H54 (cell line): ENCODE measurements around the gene KRT71.

Experiments
- DNase-seq: peaks from one replicate; pipeline ENCODE4 v3.0.0; 2011; ENCODE audit warnings: low spot score, mixed read lengths; ENCODE audit not compliant: insufficient read length
- FAIRE-seq: peaks from 3 replicates; lab custom pipeline; 2011; peaks lifted over from hg19 to GRCh38; lab: Jason Lieb, UNC
- POLR2A ChIP-seq: IDR thresholded peaks from 2 replicates; pipeline ENCODE4 v1.6.1; 2011; ENCODE audit warnings: low read depth, mild to moderate bottlenecking, low read length

The KRT71 gene

GRCh38 chr12:52582486-52582885 is 29.5 kb upstream of the KRT71 start:
- no peak for TF ChIP-seq POLR2A
- DNase-seq (no peak), FAIRE-seq (no peak)

GRCh38 chr12:52581481-52581880 is 28.5 kb upstream of the KRT71 start:
- peak; percentile 28 for DNase-seq
- FAIRE-seq: no peak
- TF ChIP-seq POLR2A: no peak

GRCh38 chr12:52581066-52581465 is 28.1 kb upstream of the KRT71 start:
- FAIRE-seq: no peak

GRCh38 chr12:52580496-52580895 is 27.6 kb upstream of the KRT71 start:
- FAIRE-seq (no peak), DNase-seq (no peak)
- no peak for TF ChIP-seq POLR2A

More at GRCh38 chr12:52581066-52581465, 28.1 kb upstream of the KRT71 start:
- no peak for DNase-seq
- TF ChIP-seq POLR2A: no peak

GRCh38 chr12:52579468-52580465 is 26.8 kb upstream of the KRT71 start:
- FAIRE-seq (no peak), DNase-seq (no peak)
- TF ChIP-seq POLR2A: no peak

GRCh38 chr12:52578469-52578868 is 25.5 kb upstream of the KRT71 start:
- TF ChIP-seq POLR2A: no peak
- DNase-seq: no peak
- no peak for FAIRE-seq

GRCh38 chr12:52577316-52577715 is 24.4 kb upstream of the KRT71 start:
- FAIRE-seq (no peak), DNase-seq (no peak)
- TF ChIP-seq POLR2A: no peak

GRCh38 chr12:52575948-52576347 is 23.0 kb upstream of the KRT71 start:
- FAIRE-seq (no peak), DNase-seq (no peak)
- no peak for TF ChIP-seq POLR2A

GRCh38 chr12:52575256-52575655 is 22.3 kb upstream of the KRT71 start:
- FAIRE-seq: no peak
- no peak for TF ChIP-seq POLR2A

GRCh38 chr12:52573743-52574142 is 20.8 kb upstream of the KRT71 start, which contains the start of gene KRT74:
KRT74 (minus strand) TSS chr12:52573843; CDS start chr12:52573777, 66 bp downstream.
- FAIRE-seq (no peak), DNase-seq (no peak)
- TF ChIP-seq POLR2A: no peak

More at GRCh38 chr12:52575256-52575655, 22.3 kb upstream of the KRT71 start:
- DNase-seq: no peak

- TF ChIP-seq POLR2A: no peak
- FAIRE-seq (no peak), DNase-seq (no peak)
Measured at GRCh38 chr12:52573306-52573705, 20.4 kb upstream of the KRT71 start.

- no peak for DNase-seq
- no peak for FAIRE-seq
- no peak for TF ChIP-seq POLR2A
Measured at GRCh38 chr12:52570511-52570910, 17.6 kb upstream of the KRT71 start.

GRCh38 chr12:52568111-52568510 is 15.2 kb upstream of the KRT71 start:
- FAIRE-seq: no peak

GRCh38 chr12:52566847-52567291 is 13.9 kb upstream of the KRT71 start:
- TF ChIP-seq POLR2A: no peak
- DNase-seq (no peak), FAIRE-seq (no peak)

More at GRCh38 chr12:52568111-52568510, 15.2 kb upstream of the KRT71 start:
- no peak for DNase-seq
- TF ChIP-seq POLR2A: no peak
